HFF-Myc (cell line): Measurements from ENCODE around the gene AP1S2.
A peak's percentile ranks its signal among the peaks of the same experiment; 100 is the strongest.
"Not testable (repeated sequence)": the region's sequence is repeated elsewhere in the genome, so short reads cannot be mapped to it uniquely, and the experiment has no call there.

ENCODE experiments used
- DNase-seq: peaks from one replicate; pipeline ENCODE4 v3.0.0-alpha.2; 2011; ENCODE audit warnings: low read depth; ENCODE audit errors: extremely low read depth
- H3K4me3 ChIP-seq: replicated peaks from 2 replicates; pipeline ENCODE4 v1.5.1; 2011; ENCODE audit warnings: low read depth, mild to moderate bottlenecking, control low read depth, low read length
- TF ChIP-seq, protein P1 (sequence below): IDR thresholded peaks from 2 replicates; pipeline ENCODE4 v1.5.1; 2012; ENCODE audit warnings: mild to moderate bottlenecking, low read depth, low read length, control low read depth; ENCODE audit errors: missing control alignments

Gene AP1S2

GRCh38 chrX:15882704-15883539, 28.3 kb upstream of the AP1S2 start:
- no peak overlapping the region for H3K4me3 ChIP-seq
- TF ChIP-seq, protein P1, sequence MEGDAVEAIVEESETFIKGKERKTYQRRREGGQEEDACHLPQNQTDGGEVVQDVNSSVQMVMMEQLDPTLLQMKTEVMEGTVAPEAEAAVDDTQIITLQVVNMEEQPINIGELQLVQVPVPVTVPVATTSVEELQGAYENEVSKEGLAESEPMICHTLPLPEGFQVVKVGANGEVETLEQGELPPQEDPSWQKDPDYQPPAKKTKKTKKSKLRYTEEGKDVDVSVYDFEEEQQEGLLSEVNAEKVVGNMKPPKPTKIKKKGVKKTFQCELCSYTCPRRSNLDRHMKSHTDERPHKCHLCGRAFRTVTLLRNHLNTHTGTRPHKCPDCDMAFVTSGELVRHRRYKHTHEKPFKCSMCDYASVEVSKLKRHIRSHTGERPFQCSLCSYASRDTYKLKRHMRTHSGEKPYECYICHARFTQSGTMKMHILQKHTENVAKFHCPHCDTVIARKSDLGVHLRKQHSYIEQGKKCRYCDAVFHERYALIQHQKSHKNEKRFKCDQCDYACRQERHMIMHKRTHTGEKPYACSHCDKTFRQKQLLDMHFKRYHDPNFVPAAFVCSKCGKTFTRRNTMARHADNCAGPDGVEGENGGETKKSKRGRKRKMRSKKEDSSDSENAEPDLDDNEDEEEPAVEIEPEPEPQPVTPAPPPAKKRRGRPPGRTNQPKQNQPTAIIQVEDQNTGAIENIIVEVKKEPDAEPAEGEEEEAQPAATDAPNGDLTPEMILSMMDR, result no peak
- DNase-seq, result peak; percentile 3

- TF ChIP-seq, protein P1, result no peak
- H3K4me3 ChIP-seq, result no peak overlapping the region
- DNase-seq, result no peak
These were observed 26.8 kb upstream of the AP1S2 start for GRCh38 chrX:15881381-15881897.

DNA sequence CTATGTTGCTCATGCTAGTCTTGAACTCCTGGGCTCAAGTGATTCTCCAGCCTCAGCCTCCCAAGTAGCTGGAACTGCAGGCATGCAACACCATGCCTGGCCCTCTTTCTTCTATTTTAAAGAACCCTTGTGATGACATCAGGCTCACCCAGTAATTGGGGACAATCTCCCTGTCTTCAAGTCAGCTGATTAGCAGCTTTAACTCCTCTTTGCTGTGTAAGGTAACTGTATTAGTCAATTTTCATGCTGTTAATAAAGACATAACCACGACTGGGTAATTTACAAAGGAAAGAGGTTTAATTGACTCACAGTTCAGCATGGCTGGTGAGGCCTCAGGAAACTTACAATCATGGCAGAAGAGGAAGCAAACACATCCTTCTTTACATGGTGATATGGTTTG, 23.3 kb upstream of the AP1S2 start:
- DNase-seq, H3K4me3 ChIP-seq: not testable (repeated sequence)

DNA sequence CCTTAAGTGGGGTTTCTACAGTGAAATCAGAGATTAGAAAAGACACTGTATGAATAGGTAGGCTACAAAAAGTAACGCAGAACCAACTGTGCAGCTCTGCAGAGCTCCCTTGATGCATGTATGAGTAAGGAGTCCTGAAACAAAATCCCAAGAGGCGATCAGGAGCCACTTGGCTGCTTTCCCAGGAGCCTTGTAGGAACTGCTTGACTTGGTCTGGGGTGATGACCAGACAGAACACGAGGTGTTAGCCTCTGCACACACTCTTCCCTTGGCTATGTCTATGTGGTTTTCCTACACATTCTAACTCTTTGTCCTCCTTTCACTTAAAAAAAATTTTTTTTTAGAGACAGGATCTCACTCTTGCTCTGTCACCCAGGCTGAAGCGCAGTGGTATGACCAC, 22.8 kb upstream of the AP1S2 start:
- no peak for DNase-seq
- TF ChIP-seq, protein P1, result no peak
- H3K4me3 ChIP-seq, result no peak overlapping the region

DNA sequence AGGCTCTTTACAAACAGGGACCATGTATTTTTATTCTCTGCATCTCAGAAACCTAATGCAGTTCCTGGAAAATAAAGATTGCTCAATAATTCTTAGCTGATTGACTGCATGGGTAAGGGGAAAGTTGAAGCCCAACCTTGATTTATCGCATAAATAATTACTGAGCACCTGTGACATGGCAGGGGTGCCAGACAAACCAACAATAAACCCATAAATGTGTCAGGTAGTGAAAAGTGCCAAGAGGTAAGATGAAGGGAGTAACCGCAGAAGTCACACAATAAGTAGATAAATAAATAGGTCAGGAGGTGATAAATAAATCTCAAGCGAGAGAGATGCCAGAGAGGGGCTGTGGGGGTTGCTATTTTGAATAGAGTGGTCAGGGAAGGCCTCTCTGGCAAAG, 20.1 kb upstream of the AP1S2 start:
- TF ChIP-seq, protein P1, result no peak
- no peak overlapping the region for H3K4me3 ChIP-seq
- DNase-seq, result no peak

DNA sequence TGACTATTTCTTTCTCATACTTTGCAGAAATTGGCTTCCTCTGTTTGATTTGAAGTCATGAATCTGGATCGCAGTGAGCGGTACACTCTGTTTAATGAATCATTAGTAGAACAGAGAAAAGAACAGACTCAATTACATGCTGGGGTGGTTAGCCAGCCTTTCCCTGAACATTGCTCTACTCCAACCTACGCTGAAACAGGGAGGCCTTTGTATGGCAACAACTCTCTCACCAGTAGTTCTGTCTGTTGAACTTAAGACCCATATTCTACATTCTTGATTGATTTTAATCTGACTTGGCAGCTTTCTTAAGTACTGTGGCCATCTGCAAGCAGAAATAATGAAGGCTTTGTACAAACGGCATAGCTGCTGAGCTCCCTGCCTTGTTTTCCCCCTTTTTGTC, 19.0 kb upstream of the AP1S2 start:
- TF ChIP-seq, protein P1, result no peak
- H3K4me3 ChIP-seq, result no peak overlapping the region
- DNase-seq, result no peak

DNA sequence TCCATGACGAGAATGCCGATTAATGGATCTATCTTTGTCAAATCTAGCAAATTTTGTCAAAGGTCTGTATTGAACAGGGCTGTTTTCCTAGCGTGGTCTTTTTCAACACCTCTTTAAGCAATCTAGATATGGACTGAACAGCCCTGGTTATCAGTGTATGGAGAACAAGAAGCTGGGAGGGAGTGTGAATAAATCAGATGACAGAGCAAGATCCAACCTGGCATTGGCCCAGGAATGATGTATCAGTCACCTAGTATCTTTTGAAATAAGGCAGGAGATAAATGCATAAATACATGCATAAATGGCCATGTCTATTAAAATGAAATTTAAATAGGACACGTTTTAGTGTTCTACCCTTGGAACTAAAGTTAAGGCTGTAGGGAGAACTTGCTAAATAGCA, 15.7 kb upstream of the AP1S2 start:
- TF ChIP-seq, protein P1, result no peak
- no peak for DNase-seq
- no peak overlapping the region for H3K4me3 ChIP-seq
